Panc1 (cell line): Measurements from ENCODE around the gene AKAP8L.

Source experiments
- CTCF ChIP-seq: fragments of 450-650 bp; IDR thresholded peaks from 2 replicates; pipeline ENCODE4 v1.5.1; 2017; ENCODE audit warnings: mild to moderate bottlenecking
- POLR2AphosphoS5 ChIP-seq: IDR thresholded peaks from 2 replicates; pipeline ENCODE4 v1.6.1; 2012; ENCODE audit warnings: mild to moderate bottlenecking, low read depth, low read length, moderate library complexity
- REST ChIP-seq, 2 experiments: IDR thresholded peaks; 2 replicates each; pipeline ENCODE4 v1.6.1; 2011 to 2012; ENCODE audit warnings: low read depth in 2 of 2, control low read depth in 1 of 2, low read length in 1 of 2, mild to moderate bottlenecking in 1 of 2, moderate library complexity in 1 of 2; ENCODE audit not compliant: insufficient read depth in 1 of 2
- SIN3A ChIP-seq: IDR thresholded peaks from 2 replicates; pipeline ENCODE4 v1.6.1; 2012; ENCODE audit warnings: low read depth, mild to moderate bottlenecking, low read length, moderate library complexity, borderline replicate concordance; ENCODE audit not compliant: insufficient read depth
- TCF7L2 ChIP-seq: IDR thresholded peaks from 2 replicates; pipeline ENCODE4 v1.6.1; 2011; ENCODE audit warnings: mild to moderate bottlenecking, low read depth, low read length, inconsistent platforms

- TF ChIP-seq CTCF (no peak), POLR2AphosphoS5 (no peak), REST (IDR thresholded peaks at IDR 0.05; ENCODE audit: insufficient read depth in 1 of 2, low read depth in 2 of 2, low read length in 1 of 2) (no peak), SIN3A (no peak), TCF7L2 (no peak)
Measured at GRCh38 chr19:15456871-15457700, 38.3 kb upstream of the AKAP8L start.
